Mucosa of descending colon (tissue), 3 donors: Measurements from ENCODE around the gene ZNF655. TPM values are rescaled to one million over a fixed set of nuclear protein-coding genes. Genes with fewer than 3 reads are reported as not detected.

Experiments
- ATAC-seq: fragments of 200-7000 bp; cut with Tn5 transposase; one replicate; pipeline ENCODE4 v1.9.1; 2020; ENCODE audit warnings: mild to moderate bottlenecking, moderate library complexity
- DNase-seq, 3 donors: peaks; one replicate each; pipeline ENCODE4 v3.0.0-alpha.2; 2020
- H3K36me3 ChIP-seq: fragments of 200-600 bp; one replicate; pipeline ENCODE4 v1.8.0; 2021; ENCODE audit warnings: low read depth, mild to moderate bottlenecking
- H3K4me1 ChIP-seq: fragments of 200-600 bp; one replicate; pipeline ENCODE4 v1.8.0; 2021; ENCODE audit warnings: low read depth, mild to moderate bottlenecking
- H3K4me3 ChIP-seq: fragments of 200-600 bp; one replicate; pipeline ENCODE4 v1.8.0; 2021; ENCODE audit warnings: mild to moderate bottlenecking
- H3K9me3 ChIP-seq: fragments of 200-600 bp; one replicate; pipeline ENCODE4 v1.8.0; 2021; ENCODE audit warnings: mild to moderate bottlenecking
- CTCF ChIP-seq: fragments of 200-600 bp; IDR thresholded peaks from one replicate; pipeline ENCODE4 v1.8.0; 2022; ENCODE audit warnings: antibody characterized with exemption, mild to moderate bottlenecking
- intact Hi-C, 2 donors: fragments of 100-400 bp; cut with DNase I in 1 of 2; cut with micrococcal nuclease in 1 of 2; formaldehyde crosslinking; loops; one replicate each; pipeline versions ENCODE4 v1.11.0 to v1.11.1; 2022; cut with DNase I, micrococcal nuclease
- total RNA-seq, 3 donors: library from RNA; stranded (reverse); fragmentation: NEBNext Ultra II Directional in 2 of 3; extraction: Animal tissue kit (Norgen Biotek cat#: 25700) in 2 of 3; gene quantifications; one replicate each; pipeline versions ENCODE4 v1.2.1 to v1.2.4, GENCODE V29; 2021 to 2023
- donor health status: DM: no; HTN: no; CAD: no; lungs with moderate emphysema.
- donor health status: DM: no; HTN: no; CAD: no.
- donor health status: DM: no; HTN: yes; CAD: no.

The ZNF655 gene
- total RNA-seq, 3 donors from 2014 or later = 64.4 to 99.0 (median 84.0) TPM

- no peak overlapping the region for H3K4me3 ChIP-seq
- intact Hi-C loops = no loop called here
- DNase-seq (no peak), ATAC-seq (no peak)
- peaks cover 8% of the 10 kb centered on the region for H3K36me3 ChIP-seq
- TF ChIP-seq CTCF = no peak
- no peaks in the 10 kb centered on the region for H3K4me1 ChIP-seq
- H3K9me3 ChIP-seq = peaks cover 63% of the 10 kb centered on the region
Observed at GRCh38 chr7:99535667-99536066, 22.8 kb upstream of the ZNF655 start.

- no peak for DNase-seq
- no peaks in the 10 kb centered on the region for H3K36me3 ChIP-seq
- ATAC-seq = no peak
- H3K9me3 ChIP-seq = peaks cover 47% of the 10 kb centered on the region
- no peaks in the 10 kb centered on the region for H3K4me1 ChIP-seq
- TF ChIP-seq CTCF = no peak
- intact Hi-C loops = no loop called here
- no peak overlapping the region for H3K4me3 ChIP-seq
Observed at GRCh38 chr7:99539213-99539811, 19.1 kb upstream of the ZNF655 start.

GRCh38 chr7:99540542-99540941 is 17.9 kb upstream of the ZNF655 start:
- ATAC-seq (no peak), DNase-seq (no peak)
- TF ChIP-seq CTCF = no peak
- no peaks in the 10 kb centered on the region for H3K36me3 ChIP-seq
- peaks cover 45% of the 10 kb centered on the region for H3K9me3 ChIP-seq
- H3K4me1 ChIP-seq = no peaks in the 10 kb centered on the region
- no peak overlapping the region for H3K4me3 ChIP-seq
- intact Hi-C loops = no loop called here

GRCh38 chr7:99541212-99541611 is 17.2 kb upstream of the ZNF655 start:
- TF ChIP-seq CTCF = no peak
- no peaks in the 10 kb centered on the region for H3K4me1 ChIP-seq
- DNase-seq = no peak
- no peak for ATAC-seq
- intact Hi-C loops = no loop called here
- peaks cover 45% of the 10 kb centered on the region for H3K9me3 ChIP-seq
- no peaks in the 10 kb centered on the region for H3K36me3 ChIP-seq
- H3K4me3 ChIP-seq = no peak overlapping the region

GRCh38 chr7:99543081-99543671 is 15.3 kb upstream of the ZNF655 start:
- H3K4me1 ChIP-seq = no peaks in the 10 kb centered on the region

More at GRCh38 chr7:99543081-99543671, 15.3 kb upstream of the ZNF655 start:
- TF ChIP-seq CTCF = no peak
- DNase-seq (no peak), ATAC-seq (no peak)
- H3K36me3 ChIP-seq = no peaks in the 10 kb centered on the region
- peaks cover 39% of the 10 kb centered on the region for H3K9me3 ChIP-seq
- intact Hi-C loops = no loop called here
- H3K4me3 ChIP-seq = no peak overlapping the region
